IPS-11a (cell line): ENCODE results near the gene CDH4.
"Not testable (repeated sequence)": the region's sequence is repeated elsewhere in the genome, so short reads cannot be mapped to it uniquely, and the experiment has no call there.

ENCODE experiments used
- H3K4me3 ChIP-seq: one replicate; pipeline ENCODE4 v1.5.1; 2013; ENCODE audit warnings: low read depth, low read length, control low read depth

CDH4 gene

GRCh38 chr20:61845233-61845671 is 593.2 kb downstream of the CDH4 start:
- H3K4me3 ChIP-seq = no peak overlapping the region

- no peak overlapping the region for H3K4me3 ChIP-seq
Measured at GRCh38 chr20:61846074-61846473, 594.0 kb downstream of the CDH4 start.

DNA sequence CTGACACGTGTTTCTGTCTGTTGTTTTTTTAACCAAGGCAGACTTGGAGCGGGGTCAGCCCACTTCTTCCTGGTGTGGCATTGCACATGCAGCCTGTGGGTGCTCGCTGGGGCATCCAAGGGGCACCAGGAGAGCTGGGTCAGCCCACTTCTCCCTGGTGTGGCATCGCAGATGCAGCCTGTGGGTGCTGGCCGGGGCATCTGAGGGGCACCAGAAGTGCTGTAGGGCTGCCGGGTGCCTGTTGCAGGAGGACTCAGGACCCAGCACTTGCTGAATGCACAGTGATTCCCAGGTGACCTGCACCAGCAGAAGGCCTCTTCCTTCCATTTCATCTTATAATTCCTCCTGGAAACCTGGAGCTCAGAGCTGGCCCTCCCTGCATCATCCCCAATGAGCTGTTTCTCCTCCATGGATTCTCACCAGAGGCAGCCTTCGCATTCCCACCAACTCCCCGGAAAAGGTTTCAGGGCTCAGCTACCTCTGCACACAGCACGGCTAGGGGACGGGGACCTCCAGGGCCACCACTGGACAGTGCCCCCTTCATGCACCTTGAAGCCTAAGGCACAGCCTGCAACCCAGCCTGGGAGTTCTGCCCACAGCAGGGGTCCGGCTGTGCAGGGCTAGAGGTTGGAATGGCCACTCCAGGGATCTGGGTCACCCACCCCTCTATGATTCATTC is 594.8 kb downstream of the CDH4 start:
- H3K4me3 ChIP-seq = no peak overlapping the region

GRCh38 chr20:61847420-61847748 is 595.3 kb downstream of the CDH4 start:
- no peak overlapping the region for H3K4me3 ChIP-seq

DNA sequence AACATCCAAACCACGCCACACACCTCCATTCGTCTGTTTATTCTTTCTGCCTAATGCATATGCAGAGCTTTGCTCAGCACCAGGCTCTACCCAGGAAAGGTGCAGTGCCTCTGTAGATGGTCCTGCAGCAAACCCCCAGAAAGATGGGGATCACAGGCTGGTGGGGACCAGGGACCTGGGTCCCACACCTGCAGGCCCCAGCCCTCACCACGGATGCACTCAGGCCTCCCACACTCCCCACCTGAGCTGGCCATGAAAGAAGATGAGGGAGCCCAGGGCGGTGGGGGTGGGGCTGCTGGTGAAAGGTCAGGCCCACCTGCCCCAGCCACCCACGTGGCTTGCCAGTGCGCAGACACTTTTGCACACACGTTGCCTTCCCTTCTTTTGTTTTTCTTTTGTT is 595.9 kb downstream of the CDH4 start:
- no peak overlapping the region for H3K4me3 ChIP-seq

GRCh38 chr20:61848851-61849250 is 596.8 kb downstream of the CDH4 start:
- H3K4me3 ChIP-seq = no peak overlapping the region

GRCh38 chr20:61849376-61849775 is 597.3 kb downstream of the CDH4 start:
- no peak overlapping the region for H3K4me3 ChIP-seq

GRCh38 chr20:61849822-61850221 is 597.8 kb downstream of the CDH4 start:
- no peak overlapping the region for H3K4me3 ChIP-seq

DNA sequence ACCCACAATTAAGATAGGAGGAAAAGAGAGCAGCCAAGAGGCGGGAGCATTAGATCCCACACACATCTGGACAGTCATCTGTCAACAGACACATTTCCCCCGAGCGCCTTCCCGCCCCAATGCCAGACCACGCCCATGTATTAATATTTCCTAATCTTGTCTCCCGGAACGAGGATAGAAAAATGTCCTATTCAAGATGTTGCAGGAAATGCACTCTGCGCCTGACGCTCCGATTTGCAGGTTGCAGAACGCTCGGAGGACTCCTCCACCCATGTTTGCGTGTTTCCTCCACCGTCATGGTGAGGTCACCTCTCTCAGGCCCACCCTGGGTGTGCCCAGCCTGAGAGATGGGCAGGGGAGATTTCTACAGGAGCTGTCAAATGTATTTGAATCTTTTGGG is 598.4 kb downstream of the CDH4 start:
- no peak overlapping the region for H3K4me3 ChIP-seq

GRCh38 chr20:61850926-61851900 is 599.2 kb downstream of the CDH4 start:
- no peak overlapping the region for H3K4me3 ChIP-seq

DNA sequence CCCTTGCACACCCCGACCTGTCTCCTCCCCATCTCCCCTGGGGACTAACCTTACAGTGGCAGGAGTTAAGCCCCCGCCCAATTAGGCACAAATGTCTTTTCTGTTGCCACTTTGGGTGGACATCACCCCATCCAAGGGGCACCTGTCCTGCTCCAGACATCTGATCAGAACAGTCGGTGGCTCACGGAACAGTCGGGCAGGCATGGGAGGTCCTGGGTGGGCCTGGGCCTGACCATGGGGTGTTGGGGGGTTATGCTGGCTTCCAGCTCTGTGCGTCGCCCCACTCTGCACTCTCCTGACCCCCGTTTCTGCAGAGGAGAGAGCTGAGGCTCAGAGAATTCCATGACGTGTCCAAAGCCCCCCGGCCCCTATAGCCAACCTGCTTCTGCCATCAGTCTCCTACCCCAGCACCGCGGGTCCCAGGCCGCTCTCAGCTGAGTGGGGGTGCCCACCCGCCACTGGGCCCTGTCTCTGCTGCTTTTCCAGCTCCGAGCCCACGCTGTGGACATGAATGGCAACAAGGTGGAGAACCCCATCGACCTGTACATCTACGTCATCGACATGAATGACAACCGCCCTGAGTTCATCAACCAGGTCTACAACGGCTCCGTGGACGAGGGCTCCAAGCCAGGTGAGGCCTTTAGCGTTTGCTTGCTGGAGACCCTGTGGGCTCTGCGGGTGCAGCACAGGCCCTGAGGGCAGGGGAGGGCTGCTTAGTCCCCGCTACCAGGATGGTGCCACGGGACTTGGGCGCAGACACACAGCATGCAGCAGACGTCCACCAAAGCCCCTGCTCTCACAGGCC is 600.4 kb downstream of the CDH4 start:
- H3K4me3 ChIP-seq = no peak overlapping the region

DNA sequence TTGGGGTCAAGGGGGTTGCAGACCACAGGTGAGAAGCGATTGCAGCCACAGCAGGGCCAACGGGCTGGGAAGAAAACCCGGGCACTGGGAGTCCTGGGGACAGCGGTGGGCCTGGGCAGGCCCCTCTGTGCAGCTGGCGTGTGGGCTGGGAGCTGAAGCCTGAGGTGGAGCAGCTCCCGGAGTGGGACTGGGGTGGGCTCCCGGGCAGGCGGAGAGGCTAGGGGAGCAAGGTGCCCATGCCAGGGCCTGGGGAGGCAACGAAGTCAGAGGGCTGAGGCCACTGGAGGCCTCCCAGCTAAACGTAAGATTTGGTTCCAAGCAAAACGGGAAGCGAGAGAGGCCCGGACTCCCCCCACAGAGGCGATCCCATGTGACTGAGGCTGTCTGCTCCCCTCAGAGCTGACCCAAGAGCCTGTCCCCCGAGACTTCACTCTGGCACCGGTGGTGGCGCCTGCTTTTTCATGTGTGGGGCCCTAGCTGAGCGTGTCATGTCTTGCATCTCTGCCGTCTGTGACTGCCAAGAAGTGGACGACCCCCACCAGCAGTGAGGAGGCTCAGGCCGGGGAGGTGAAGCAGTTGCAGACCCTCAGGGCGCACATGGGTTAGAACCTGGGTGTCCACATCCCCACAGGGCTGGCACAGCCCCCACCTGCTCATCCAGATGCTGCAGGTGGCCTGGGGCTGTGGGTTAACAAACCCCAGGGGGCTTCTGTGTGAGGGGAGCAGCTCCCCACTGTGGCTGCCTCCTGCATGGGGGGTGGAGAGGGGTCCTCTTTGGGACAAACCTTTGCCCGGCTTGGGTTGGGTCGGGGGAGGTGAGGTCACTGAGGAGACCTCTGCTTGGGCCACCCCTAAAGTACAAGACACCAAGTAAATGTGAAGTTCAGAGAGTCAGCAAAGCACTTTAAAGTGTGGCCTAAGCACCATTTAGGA is 601.3 kb downstream of the CDH4 start:
- no peak overlapping the region for H3K4me3 ChIP-seq

GRCh38 chr20:61854538-61854937 is 602.5 kb downstream of the CDH4 start:
- not testable (repeated sequence) for H3K4me3 ChIP-seq

DNA sequence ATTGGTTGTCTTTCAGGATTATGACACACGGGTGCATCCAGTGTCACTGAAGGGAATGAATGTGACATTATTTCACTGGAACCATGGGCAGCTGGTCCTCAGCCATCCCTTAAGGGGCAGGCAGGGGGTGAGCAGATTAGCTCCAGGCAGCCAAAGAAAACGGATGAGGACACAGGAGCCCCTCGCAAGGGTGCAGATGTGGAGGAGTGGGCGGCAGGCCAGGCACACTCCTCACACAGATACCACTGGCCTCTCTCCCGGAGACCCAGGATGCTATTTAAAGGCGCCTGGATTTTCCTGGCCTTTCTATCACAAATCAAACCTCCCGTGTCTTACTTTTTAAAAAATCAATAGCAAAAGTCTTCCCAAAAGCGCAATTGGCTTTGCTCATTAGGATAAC is 603.2 kb downstream of the CDH4 start:
- no peak overlapping the region for H3K4me3 ChIP-seq

DNA sequence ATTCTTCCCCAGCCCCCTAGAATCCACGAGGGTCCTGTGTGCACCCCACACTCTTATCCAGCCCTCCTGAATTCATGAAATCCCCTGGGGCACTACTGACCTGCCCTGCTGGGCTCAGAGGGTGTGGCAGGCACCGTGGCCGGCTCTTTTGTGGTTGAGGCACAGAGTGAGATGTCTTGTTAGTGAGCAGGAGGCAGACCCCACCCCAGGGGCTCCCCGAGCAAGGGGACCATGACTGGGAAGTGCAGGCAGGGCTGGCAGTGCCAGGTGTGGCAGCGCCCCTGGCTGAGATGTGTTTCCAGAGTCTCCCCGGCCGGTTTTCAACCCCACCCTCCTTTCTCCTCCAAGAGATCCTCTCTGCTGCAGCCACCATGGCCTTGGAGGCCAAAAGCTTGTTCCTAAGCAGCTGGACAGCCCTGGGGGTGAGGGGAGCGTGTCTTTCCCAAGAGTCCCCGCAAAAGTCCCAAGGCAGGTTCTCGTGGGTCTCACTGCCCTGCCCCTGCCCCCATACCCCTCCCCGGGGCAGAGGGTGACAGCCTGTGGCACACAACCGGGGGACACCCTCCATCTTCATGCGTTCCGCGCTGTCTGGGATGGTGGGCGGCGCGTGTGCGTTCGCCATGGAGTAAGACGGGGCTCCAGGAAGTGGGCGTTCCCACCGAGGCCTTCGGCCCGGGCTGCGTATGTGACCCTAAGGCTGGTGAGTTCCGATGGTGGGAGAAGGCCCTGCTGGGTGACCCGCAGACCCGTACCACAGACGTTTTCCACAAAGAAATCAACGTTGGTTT is 604.8 kb downstream of the CDH4 start:
- no peak overlapping the region for H3K4me3 ChIP-seq

DNA sequence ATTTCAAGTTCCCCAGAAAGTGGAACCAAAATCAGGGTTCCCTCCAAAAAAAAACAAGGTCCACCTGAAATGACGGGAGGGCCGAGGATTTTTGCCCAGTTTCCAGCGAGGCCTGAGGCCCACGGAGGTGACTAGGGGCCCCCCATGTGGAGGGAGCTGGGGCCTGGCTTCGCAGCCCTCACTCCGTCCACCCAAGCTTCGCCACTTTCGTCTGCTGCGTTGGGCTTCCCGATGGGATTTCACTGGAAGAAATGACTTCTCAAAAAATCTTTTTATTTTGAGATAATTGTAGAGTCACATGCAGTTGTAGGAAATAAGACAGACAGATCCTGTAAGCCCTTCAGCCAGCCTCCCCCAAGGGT is 605.3 kb downstream of the CDH4 start:
- no peak overlapping the region for H3K4me3 ChIP-seq

DNA sequence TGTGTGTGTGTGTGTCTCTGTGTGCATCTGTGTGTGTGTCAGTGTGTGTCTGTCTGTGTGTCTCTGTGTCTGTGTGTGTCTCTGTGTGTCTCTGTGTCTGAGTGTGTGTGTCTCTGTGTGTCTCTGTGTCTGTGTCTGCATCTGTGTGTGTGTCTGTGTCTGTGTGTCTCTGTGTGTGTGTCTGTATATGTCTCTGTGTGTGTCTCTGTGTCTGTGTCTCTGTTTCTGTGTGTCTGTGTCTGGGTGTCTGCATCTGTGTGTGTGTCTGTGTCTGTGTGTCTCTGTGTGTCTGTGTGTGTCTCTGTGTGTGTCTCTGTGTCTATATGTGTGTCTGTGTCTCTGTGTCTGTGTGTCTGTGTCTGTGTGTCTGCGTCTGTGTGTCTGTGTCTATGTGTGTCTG is 605.8 kb downstream of the CDH4 start:
- H3K4me3 ChIP-seq = no peak overlapping the region

DNA sequence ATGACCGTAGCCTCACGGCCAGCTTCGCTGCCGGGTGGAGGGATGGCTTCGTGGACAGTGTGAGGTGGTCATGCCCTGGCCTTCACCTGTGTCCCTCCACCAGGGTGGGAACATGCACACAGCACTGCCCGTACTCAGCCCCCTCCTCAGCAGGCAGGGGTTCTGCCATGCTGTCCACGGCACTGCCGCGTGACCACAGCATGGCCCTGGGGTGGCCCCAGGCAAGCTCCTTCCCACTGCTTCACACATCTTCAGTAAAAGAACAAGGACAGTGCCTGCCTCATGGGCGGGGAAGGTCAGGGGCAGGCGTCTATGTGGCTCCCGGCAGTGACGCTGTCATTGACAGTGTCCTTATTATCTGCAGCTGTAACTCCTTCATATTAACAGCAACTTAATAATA is 607.7 kb downstream of the CDH4 start:
- no peak overlapping the region for H3K4me3 ChIP-seq

GRCh38 chr20:61860260-61860987 is 608.4 kb downstream of the CDH4 start:
- H3K4me3 ChIP-seq = no peak overlapping the region
